PC-9 (cell line): Measurements from ENCODE around the gene TMEM109.

ENCODE experiments used
- EZH2 ChIP-seq: fragments of 200-600 bp; sonication (generic); IDR thresholded peaks from 2 replicates; pipeline ENCODE4 v1.8.0; 2017; ENCODE audit warnings: antibody characterized with exemption, low read depth
- TF ChIP-seq, protein P1 (sequence below): fragments of 200-600 bp; sonication (generic); conservative IDR thresholded peaks from 2 replicates; pipeline ENCODE4 v1.6.1; 2017; ENCODE audit warnings: mixed run types, antibody characterized with exemption, mild to moderate bottlenecking, moderate library complexity

DNA sequence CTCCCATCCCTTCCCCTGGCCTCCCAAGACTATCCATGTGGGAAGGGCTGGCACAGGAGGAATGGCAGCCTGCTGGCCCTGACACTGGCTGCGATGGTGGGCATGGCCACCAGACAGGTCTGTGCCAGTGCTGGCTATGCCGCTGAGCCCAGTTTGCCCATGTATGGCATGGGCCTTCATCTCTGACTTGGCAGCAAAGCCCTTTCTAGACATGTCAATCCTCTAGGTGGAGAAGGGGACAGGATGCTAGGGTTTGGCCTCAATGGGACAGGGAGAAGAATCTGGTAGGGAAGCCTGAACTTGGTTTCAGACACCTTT, 37.8 kb upstream of the TMEM109 start:
- TF ChIP-seq, protein P1, sequence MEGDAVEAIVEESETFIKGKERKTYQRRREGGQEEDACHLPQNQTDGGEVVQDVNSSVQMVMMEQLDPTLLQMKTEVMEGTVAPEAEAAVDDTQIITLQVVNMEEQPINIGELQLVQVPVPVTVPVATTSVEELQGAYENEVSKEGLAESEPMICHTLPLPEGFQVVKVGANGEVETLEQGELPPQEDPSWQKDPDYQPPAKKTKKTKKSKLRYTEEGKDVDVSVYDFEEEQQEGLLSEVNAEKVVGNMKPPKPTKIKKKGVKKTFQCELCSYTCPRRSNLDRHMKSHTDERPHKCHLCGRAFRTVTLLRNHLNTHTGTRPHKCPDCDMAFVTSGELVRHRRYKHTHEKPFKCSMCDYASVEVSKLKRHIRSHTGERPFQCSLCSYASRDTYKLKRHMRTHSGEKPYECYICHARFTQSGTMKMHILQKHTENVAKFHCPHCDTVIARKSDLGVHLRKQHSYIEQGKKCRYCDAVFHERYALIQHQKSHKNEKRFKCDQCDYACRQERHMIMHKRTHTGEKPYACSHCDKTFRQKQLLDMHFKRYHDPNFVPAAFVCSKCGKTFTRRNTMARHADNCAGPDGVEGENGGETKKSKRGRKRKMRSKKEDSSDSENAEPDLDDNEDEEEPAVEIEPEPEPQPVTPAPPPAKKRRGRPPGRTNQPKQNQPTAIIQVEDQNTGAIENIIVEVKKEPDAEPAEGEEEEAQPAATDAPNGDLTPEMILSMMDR, result no peak
- TF ChIP-seq EZH2, result no peak
